Mammary microvascular endothelial cell (primary cell): ENCODE data around the gene PATE1. TPM values are rescaled to one million over a fixed set of nuclear protein-coding genes. Genes with fewer than 3 reads are reported as not detected.

ENCODE experiments used
- total RNA-seq: library from RNA; depleted of rRNA; stranded (reverse); fragments of >200 nt; gene quantifications from 2 replicates; pipeline ENCODE4 v1.2.3, GENCODE V29; 2015

Gene PATE1, protein sequence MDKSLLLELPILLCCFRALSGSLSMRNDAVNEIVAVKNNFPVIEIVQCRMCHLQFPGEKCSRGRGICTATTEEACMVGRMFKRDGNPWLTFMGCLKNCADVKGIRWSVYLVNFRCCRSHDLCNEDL
- not detected in 2 replicates for total RNA-seq

GRCh38 chr11:125745979-125746378, at the start of gene PATE1:
Gene PATE1, plus strand, starts transcription at chr11:125746279. Its CDS starts 26 bp downstream, at chr11:125746305.

GRCh38 chr11:125778728-125779127, 32.6 kb downstream of the PATE1 start, which contains the start of gene PATE2:
Gene PATE2, minus strand, starts transcription at chr11:125778828. Its CDS starts 55 bp downstream, at chr11:125778773.

GRCh38 chr11:125787827-125788226, 41.7 kb downstream of the PATE1 start, which contains the start of gene PATE3:
Gene PATE3, plus strand, starts transcription at chr11:125788127. Its CDS starts 25 bp downstream, at chr11:125788152.

Other genes starting within 250 kb of the PATE1 start
- 134 and 138 TPM in 2 replicates for gene EI24, start 176.8 kb upstream of the PATE1 start, total RNA-seq
- 189 and 225 TPM in 2 replicates for gene STT3A, start 153.4 kb upstream of the PATE1 start, total RNA-seq
- gene CHEK1, start 121.1 kb upstream of the PATE1 start, total RNA-seq: 31.8 and 34.8 TPM in 2 replicates
- gene ACRV1, start 65.4 kb upstream of the PATE1 start, total RNA-seq: not detected in 2 replicates
- gene PATE2, start 32.5 kb downstream of the PATE1 start, total RNA-seq: 1.3 TPM in 1 of 2 replicates, not detected in the other
- not detected in 2 replicates for gene PATE3, start 41.8 kb downstream of the PATE1 start, total RNA-seq
- not detected in 2 replicates for gene PATE4, start 87.0 kb downstream of the PATE1 start, total RNA-seq
- 10.3 and 11.2 TPM in 2 replicates for gene HYLS1, start 141.4 kb downstream of the PATE1 start, total RNA-seq
- gene PUS3, start 156.9 kb downstream of the PATE1 start, total RNA-seq: 7.0 and 9.3 TPM in 2 replicates
- not detected in 2 replicates for gene DDX25, start 158.2 kb downstream of the PATE1 start, total RNA-seq
- not detected in 2 replicates for gene VSIG10L2, start 199.8 kb downstream of the PATE1 start, total RNA-seq